H9 (cell line): Measurements from ENCODE around the gene PARD3. TPM values are rescaled to one million over a fixed set of nuclear protein-coding genes. Genes with fewer than 3 reads are reported as not detected.

Experiments
- DNase-seq: peaks from one replicate; pipeline ENCODE4 v3.0.0-alpha.2; 2017
- H2AFZ ChIP-seq: one replicate; pipeline ENCODE4 v1.6.1; 2013; ENCODE audit warnings: mild to moderate bottlenecking, low read length, control low read depth, moderate library complexity
- H2AK5ac ChIP-seq: 2 replicates; pipeline ENCODE4 v1.6.1; 2013; ENCODE audit warnings: low read length, control low read depth, mixed read lengths; ENCODE audit not compliant: insufficient read length
- H2BK120ac ChIP-seq: one replicate; pipeline ENCODE4 v1.6.1; 2013; ENCODE audit warnings: low read depth, mild to moderate bottlenecking, low read length, control low read depth, inconsistent platforms; ENCODE audit not compliant: poor library complexity, severe bottlenecking
- H2BK12ac ChIP-seq: 2 replicates; pipeline ENCODE4 v1.6.1; 2013; ENCODE audit warnings: low read length, control low read depth, mixed read lengths, low read depth; ENCODE audit not compliant: insufficient read length
- H2BK15ac ChIP-seq: 2 replicates; pipeline ENCODE4 v1.6.1; 2013; ENCODE audit warnings: low read depth, low read length, control low read depth
- H2BK20ac ChIP-seq: one replicate; pipeline ENCODE4 v1.6.1; 2013; ENCODE audit warnings: low read depth, mild to moderate bottlenecking, low read length, control low read depth, inconsistent platforms; ENCODE audit not compliant: poor library complexity, severe bottlenecking
- H2BK5ac ChIP-seq: 2 replicates; pipeline ENCODE4 v1.6.1; 2013; ENCODE audit warnings: low read length, control low read depth, mixed read lengths; ENCODE audit not compliant: insufficient read length
- H3K14ac ChIP-seq: 2 replicates; pipeline ENCODE4 v1.6.1; 2013; ENCODE audit warnings: low read length, control low read depth; ENCODE audit not compliant: insufficient read depth
- H3K18ac ChIP-seq: 2 replicates; pipeline ENCODE4 v1.6.1; 2013; ENCODE audit warnings: low read depth, mild to moderate bottlenecking, mixed read lengths, low read length, control low read depth; ENCODE audit not compliant: insufficient read length
- H3K23ac ChIP-seq: 2 replicates; pipeline ENCODE4 v1.6.1; 2013; ENCODE audit warnings: low read length, control low read depth, mixed read lengths, low read depth; ENCODE audit not compliant: insufficient read length
- H3K23me2 ChIP-seq: 2 replicates; pipeline ENCODE4 v1.6.1; 2013; ENCODE audit warnings: low read depth, mild to moderate bottlenecking, mixed read lengths, low read length, control low read depth; ENCODE audit not compliant: insufficient read length, poor library complexity, severe bottlenecking
- H3K27ac ChIP-seq: 2 replicates; pipeline ENCODE4 v1.5.1; 2013; ENCODE audit warnings: low read length, control low read depth, mixed read lengths, low read depth; ENCODE audit not compliant: insufficient read length
- H3K27me3 ChIP-seq: 2 replicates; pipeline ENCODE4 v1.6.1; 2013; ENCODE audit warnings: low read length, control low read depth, inconsistent platforms; ENCODE audit not compliant: insufficient read depth
- H3K4ac ChIP-seq: 2 replicates; pipeline ENCODE4 v1.6.1; 2013; ENCODE audit warnings: low read depth, mild to moderate bottlenecking, control low read depth, inconsistent platforms, low read length, moderate library complexity
- H3K4me1 ChIP-seq: 2 replicates; pipeline ENCODE4 v1.6.1; 2013; ENCODE audit warnings: low read length, control low read depth, inconsistent platforms; ENCODE audit not compliant: insufficient read depth
- H3K4me2 ChIP-seq: 2 replicates; pipeline ENCODE4 v1.6.1; 2013; ENCODE audit warnings: low read length, control low read depth, mixed read lengths; ENCODE audit not compliant: insufficient read length, insufficient read depth
- H3K56ac ChIP-seq: 2 replicates; pipeline ENCODE4 v1.6.1; 2013; ENCODE audit warnings: low read depth, mild to moderate bottlenecking, mixed read lengths, low read length, control low read depth; ENCODE audit not compliant: insufficient read length
- H3K79me1 ChIP-seq: 2 replicates; pipeline ENCODE4 v1.6.1; 2013; ENCODE audit warnings: low read depth, mild to moderate bottlenecking, moderate library complexity, low read length, control low read depth, inconsistent platforms; ENCODE audit not compliant: insufficient read depth, poor library complexity, severe bottlenecking
- H3K79me2 ChIP-seq: 2 replicates; pipeline ENCODE4 v1.6.1; 2013; ENCODE audit warnings: low read length, control low read depth, inconsistent platforms; ENCODE audit not compliant: insufficient read depth
- H3K9ac ChIP-seq: 2 replicates; pipeline ENCODE4 v1.6.1; 2013; ENCODE audit warnings: low read length, control low read depth, mixed read lengths; ENCODE audit not compliant: insufficient read length; ENCODE audit errors: extremely low read depth
- H3K9me3 ChIP-seq: one replicate; pipeline ENCODE4 v1.6.1; 2013; ENCODE audit warnings: low read depth, low read length, inconsistent platforms; ENCODE audit not compliant: control insufficient read depth
- H3T11ph ChIP-seq: one replicate; pipeline ENCODE4 v1.6.1; 2013; ENCODE audit warnings: mild to moderate bottlenecking, low read length, control low read depth, inconsistent platforms
- H4K20me1 ChIP-seq: one replicate; pipeline ENCODE4 v1.6.1; 2013; ENCODE audit not compliant: control insufficient read depth, insufficient read length, insufficient read depth
- H4K5ac ChIP-seq: 2 replicates; pipeline ENCODE4 v1.6.1; 2013; ENCODE audit warnings: low read depth, mild to moderate bottlenecking, mixed read lengths, low read length, control low read depth; ENCODE audit not compliant: insufficient read length
- H4K8ac ChIP-seq: replicated peaks from 2 replicates; pipeline ENCODE4 v1.6.1; 2013; ENCODE audit warnings: low read length, control low read depth, mixed read lengths, low read depth; ENCODE audit not compliant: insufficient read length
- H4K91ac ChIP-seq: 2 replicates; pipeline ENCODE4 v1.6.1; 2013; ENCODE audit warnings: low read depth, mild to moderate bottlenecking, moderate library complexity, mixed read lengths, low read length, control low read depth; ENCODE audit not compliant: insufficient read length
- H3K27ac Mint-ChIP-seq, 3 experiments: 2 replicates in 2 of 3; 3 replicates in 1 of 3; pipeline ENCODE4 v1.8.0; 2020 to 2021; ENCODE audit warnings: mixed read lengths in 3 of 3, mild to moderate bottlenecking in 1 of 3, moderate library complexity in 1 of 3
- H3K27me3 Mint-ChIP-seq: 2 replicates; pipeline ENCODE4 v1.8.0; 2021; ENCODE audit warnings: low read depth, mild to moderate bottlenecking, moderate library complexity, mixed read lengths
- H3K36me3 Mint-ChIP-seq, 3 experiments: 2 replicates in 2 of 3; 3 replicates in 1 of 3; pipeline ENCODE4 v1.8.0; 2020 to 2021; ENCODE audit warnings: low read depth in 3 of 3, mixed read lengths in 3 of 3; ENCODE audit not compliant: insufficient read depth in 1 of 3
- H3K4me1 Mint-ChIP-seq, 2 experiments: 2 replicates each; pipeline ENCODE4 v1.8.0; 2020; ENCODE audit warnings: mixed read lengths in 2 of 2
- H3K4me3 Mint-ChIP-seq, 2 experiments: 2 replicates in 1 of 2; 3 replicates in 1 of 2; pipeline ENCODE4 v1.8.0; 2020 to 2021; ENCODE audit warnings: mild to moderate bottlenecking in 2 of 2, mixed read lengths in 2 of 2, moderate library complexity in 1 of 2
- H3K9me3 Mint-ChIP-seq, 2 experiments: 2 replicates in 1 of 2; 3 replicates in 1 of 2; pipeline ENCODE4 v1.8.0; 2020; ENCODE audit warnings: mild to moderate bottlenecking in 2 of 2, mixed read lengths in 2 of 2, moderate library complexity in 1 of 2
- CTCF ChIP-seq: fragments of 200-600 bp; sonication (generic); conservative IDR thresholded peaks from 3 replicates; pipeline ENCODE4 v1.8.0; 2021; ENCODE audit warnings: antibody characterized with exemption, mild to moderate bottlenecking
- WGBS: extraction: QIAGEN DNeasy Blood & Tissue Kit; methylation state at CpG from one replicate; pipeline ENCODE4 v1.1.7; 2013; ENCODE audit warnings: missing lambda C conversion rate, low lambda C conversion rate, mixed read lengths; ENCODE audit not compliant: insufficient read length; ENCODE audit errors: extremely low coverage; 5-methylcytosine and 5-hydroxymethylcytosine counted together
- total RNA-seq: library from RNA; stranded (reverse); gene quantifications from 2 replicates; pipeline ENCODE4 v1.2.1, GENCODE V29; 2021

The PARD3 gene
- total RNA-seq, 1 experiment from 2014 or later: 44.7 TPM

- Histone ChIP-seq H3K9me3 (no peaks in the 10 kb centered on the region), H3K79me1 (no peaks in the 10 kb centered on the region), H3K79me2 (no peaks in the 10 kb centered on the region), H3K56ac (no peak overlapping the region), H4K5ac (no peak overlapping the region), H3K9ac (no peak overlapping the region), H3K14ac (no peak overlapping the region), H2BK120ac (no peak overlapping the region), H3K23ac (no peak overlapping the region), H2BK12ac (no peak overlapping the region), H3K27me3 (no peaks in the 10 kb centered on the region), H3K27ac (no peak overlapping the region), H2AK5ac (no peak overlapping the region), H3T11ph (no peak overlapping the region), H3K4ac (no peak overlapping the region), H3K4me1 (no peaks in the 10 kb centered on the region; the same call in 1 of the 2 replicates), H3K4me2 (no peak overlapping the region), H2BK20ac (no peak overlapping the region), H3K23me2 (no peaks in the 10 kb centered on the region), H2BK15ac (no peak overlapping the region), H2BK5ac (no peak overlapping the region), H2AFZ (no peak overlapping the region), H4K8ac (no peak overlapping the region), H4K20me1 (no peaks in the 10 kb centered on the region), H4K91ac (no peak overlapping the region), H3K18ac (no peak overlapping the region)
- no CpG with 5 or more reads among the region's 11 CpGs for WGBS
- Mint-ChIP-seq H3K36me3 (no peaks in the 10 kb centered on the region), H3K4me1 (peaks cover 11 to 23% of the 10 kb centered on the region in 2 experiments), H3K9me3 (no peaks in the 10 kb centered on the region), H3K27ac (no peak overlapping the region), H3K27me3 (no peaks in the 10 kb centered on the region), H3K4me3 (no peak overlapping the region)
- DNase-seq: no peak
- no peak for TF ChIP-seq CTCF
These were observed 12.0 kb upstream of the PARD3 start for GRCh38 chr10:34826857-34827766.
